ENCODE data around the gene C20orf141. TPM values are rescaled to one million over a fixed set of nuclear protein-coding genes. Genes with fewer than 3 reads are reported as not detected.

The C20orf141 gene
- total and polyA plus RNA-seq, 7 donors, result 0.15 TPM; not detected in 6

DNA sequence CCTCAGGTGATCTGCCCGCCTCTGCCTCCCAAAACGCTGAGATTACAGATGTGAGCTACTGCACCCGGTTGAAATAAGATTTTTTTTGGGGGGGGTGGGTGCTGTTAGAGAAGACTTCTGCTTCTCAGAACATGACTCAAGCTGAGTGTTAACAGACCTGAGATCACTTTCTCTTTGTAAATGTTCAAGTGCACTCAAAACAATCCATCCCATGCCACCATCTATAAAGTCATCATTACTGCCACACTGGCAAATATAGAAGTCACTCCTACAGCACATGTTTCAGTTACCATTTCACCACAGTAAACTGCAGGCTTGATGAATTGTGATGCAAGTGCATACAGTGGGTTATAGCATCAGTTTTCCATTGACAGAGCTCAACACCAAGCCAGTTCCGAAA lies 34.7 kb downstream of the C20orf141 start:
- H3K36me3 ChIP-seq, result no peaks in the 10 kb centered on the region
- H3K27me3 ChIP-seq, result no peaks in the 10 kb centered on the region
- intact Hi-C loops (cut with DNase I), result loop anchor here (10.0 kb wide), 1 partner anchor 155 kb away; the partner anchor contains the start of gene EBF4
- no peak overlapping the region for H3K4me3 ChIP-seq
- H3K9me3 ChIP-seq, result no peaks in the 10 kb centered on the region
- no peak overlapping the region for H3K27ac ChIP-seq
- WGBS, 2 donors, result 91 to 92% methylated on average over 4 of the region's 4 CpGs
- no peak for TF ChIP-seq CTCF (IDR thresholded peaks at IDR 0.05)
- no peak for TF ChIP-seq EP300 (IDR thresholded peaks at IDR 0.05)
- no peak for TF ChIP-seq POLR2A (IDR thresholded peaks at IDR 0.05)
- no peak for TF ChIP-seq POLR2AphosphoS5 (IDR thresholded peaks at IDR 0.05)
- H3K4me1 ChIP-seq, result peaks cover 0 to 6% (median 3%) of the 10 kb centered on the region in 4 donors
- no peak for DNase-seq

- Histone ChIP-seq H3K27ac (no peak overlapping the region), H3K36me3 (no peaks in the 10 kb centered on the region), H3K4me1 (peaks cover 0 to 6% (median 3%) of the 10 kb centered on the region in 4 donors), H3K27me3 (no peaks in the 10 kb centered on the region), H3K4me3 (no peak overlapping the region), H3K9me3 (no peaks in the 10 kb centered on the region)
- no peak for DNase-seq
- intact Hi-C loops (cut with DNase I), result no loop called here
- TF ChIP-seq EP300 (IDR thresholded peaks at IDR 0.05) (no peak), POLR2AphosphoS5 (IDR thresholded peaks at IDR 0.05) (no peak), POLR2A (IDR thresholded peaks at IDR 0.05) (no peak), CTCF (IDR thresholded peaks at IDR 0.05) (no peak)
- 93 to 94% methylated on average over 10 of the region's 10 CpGs for WGBS, 2 donors
These were observed 36.3 kb downstream of the C20orf141 start for GRCh38 chr20:2851086-2851485.

- intact Hi-C loops (cut with DNase I), result no loop called here
- DNase-seq, result no peak
- 91 to 95% methylated on average over 2 of the region's 2 CpGs for WGBS, 2 donors
- H3K27ac ChIP-seq, result no peak overlapping the region
- H3K27me3 ChIP-seq, result no peaks in the 10 kb centered on the region
- no peak overlapping the region for H3K4me3 ChIP-seq
- H3K4me1 ChIP-seq, result no peaks in the 10 kb centered on the region
- peaks cover 18 to 29% (median 22%) of the 10 kb centered on the region in 4 donors for H3K36me3 ChIP-seq
- no peaks in the 10 kb centered on the region for H3K9me3 ChIP-seq
- TF ChIP-seq POLR2AphosphoS5 (IDR thresholded peaks at IDR 0.05) (no peak), POLR2A (IDR thresholded peaks at IDR 0.05) (no peak), CTCF (IDR thresholded peaks at IDR 0.05) (no peak), EP300 (IDR thresholded peaks at IDR 0.05) (no peak)
These were observed 43.8 kb downstream of the C20orf141 start for GRCh38 chr20:2858591-2858990.

- Histone ChIP-seq H3K27ac (no peak overlapping the region), H3K36me3 (peaks cover 18 to 39% (median 29%) of the 10 kb centered on the region in 4 donors), H3K27me3 (no peaks in the 10 kb centered on the region), H3K4me3 (no peak overlapping the region), H3K9me3 (no peaks in the 10 kb centered on the region), H3K4me1 (no peaks in the 10 kb centered on the region)
- no peak for DNase-seq
- intact Hi-C loops (cut with DNase I), result no loop called here
- no peak for TF ChIP-seq POLR2A (IDR thresholded peaks at IDR 0.05)
- no peak for TF ChIP-seq POLR2AphosphoS5 (IDR thresholded peaks at IDR 0.05)
- TF ChIP-seq EP300 (IDR thresholded peaks at IDR 0.05), result no peak
- TF ChIP-seq CTCF (IDR thresholded peaks at IDR 0.05), result no peak
- 90 to 91% methylated on average over 4 of the region's 4 CpGs for WGBS, 2 donors
These were observed 44.7 kb downstream of the C20orf141 start for GRCh38 chr20:2859330-2860121.
